K562 (cell line): ENCODE measurements around the gene MTRF1L. TPM values are rescaled to one million over a fixed set of nuclear protein-coding genes. Genes with fewer than 3 reads are reported as not detected.

ENCODE experiments used
- CBFA2T3 ChIP-seq: fragments of 450-650 bp; IDR thresholded peaks from 2 replicates; pipeline ENCODE4 v1.6.1; 2017
- GTF2A2 ChIP-seq: IDR thresholded peaks from 2 replicates; pipeline ENCODE4 v1.6.1; 2016; ENCODE audit warnings: mild to moderate bottlenecking, missing genetic modification characterization, missing compliant biosample characterization
- JUND ChIP-seq, 2 experiments: IDR thresholded peaks; 2 replicates in 1 of 2; 3 replicates in 1 of 2; pipeline ENCODE4 v1.6.1; 2011; ENCODE audit warnings: borderline replicate concordance in 2 of 2, low read depth in 2 of 2, low read length in 2 of 2, improper control_type of control experiment in 1 of 2, missing biosample characterization in 1 of 2, missing genetic modification characterization in 1 of 2, missing genetic modification reagents in 1 of 2
- LCOR ChIP-seq: sonication (generic); formaldehyde crosslinking; IDR thresholded peaks from 2 replicates; pipeline ENCODE4 v1.8.0; 2022; ENCODE audit warnings: mild to moderate bottlenecking, missing genetic modification reagents
- MYC ChIP-seq, 2 experiments: fragments of 250-450 bp in 1 of 2; sonication (Bioruptor Pico) in 1 of 2; IDR thresholded peaks; 2 replicates each; pipeline versions ENCODE4 v1.5.1 to v1.6.1; 2012 to 2021; ENCODE audit warnings: low read depth in 2 of 2, borderline replicate concordance in 1 of 2, improper control_type of control experiment in 1 of 2, low read length in 1 of 2, mild to moderate bottlenecking in 1 of 2, moderate library complexity in 1 of 2
- NEUROD1 ChIP-seq: fragments of 150-350 bp; IDR thresholded peaks from 2 replicates; pipeline ENCODE4 v1.6.1; 2014; ENCODE audit warnings: borderline replicate concordance, low read length, low read depth; ENCODE audit not compliant: partially characterized antibody
- NFXL1 ChIP-seq: fragments of 450-650 bp; formaldehyde crosslinking; IDR thresholded peaks from 2 replicates; pipeline ENCODE4 v1.4.0; 2021; ENCODE audit warnings: mild to moderate bottlenecking
- NUFIP1 ChIP-seq: fragments of 450-650 bp; IDR thresholded peaks from 2 replicates; pipeline ENCODE4 v1.6.1; 2018; ENCODE audit not compliant: partially characterized antibody
- PRMT5 ChIP-seq: sonication (generic); formaldehyde crosslinking; IDR thresholded peaks from 2 replicates; pipeline ENCODE4 v1.5.0; 2020; ENCODE audit warnings: missing genetic modification reagents
- RBM22 ChIP-seq: fragments of 200-400 bp; formaldehyde crosslinking; IDR thresholded peaks from 2 replicates; pipeline ENCODE4 v1.6.1; 2018; ENCODE audit warnings: low read length, low read depth; ENCODE audit not compliant: poor library complexity, severe bottlenecking
- RNF2 ChIP-seq: sonication (generic); IDR thresholded peaks from 2 replicates; pipeline ENCODE4 v1.6.1; 2016
- TOE1 ChIP-seq, 2 experiments: fragments of 450-650 bp in 1 of 2; sonication (generic) in 1 of 2; formaldehyde crosslinking in 1 of 2; IDR thresholded peaks; 2 replicates each; pipeline versions ENCODE4 v1.7.1 to v1.8.0; 2016 to 2022; ENCODE audit warnings: borderline replicate concordance in 2 of 2, mild to moderate bottlenecking in 2 of 2, antibody characterized with exemption in 1 of 2, inconsistent platforms in 1 of 2, low read depth in 1 of 2, missing genetic modification reagents in 1 of 2, moderate library complexity in 1 of 2
- ZNF133 ChIP-seq: fragments of 250-450 bp; sonication (Bioruptor Pico); IDR thresholded peaks from 2 replicates; pipeline ENCODE4 v1.4.0; 2020; ENCODE audit warnings: mild to moderate bottlenecking
- ZNF764 ChIP-seq: fragments of 250-450 bp; sonication (Bioruptor Pico); IDR thresholded peaks from 2 replicates; pipeline ENCODE4 v1.4.0; 2020; ENCODE audit warnings: low read depth, mild to moderate bottlenecking, moderate library complexity
- polyA plus RNA-seq, 8 experiments: library from polyadenylated mRNA; depleted of rRNA in 4 of 8; stranded (reverse) in 5 of 8; unstranded in 3 of 8; fragments of >200 nt; fragmentation: Nextera tagmentation in 2 of 8; fragmentation: Illumina TruSeq in 1 of 8; extraction: Ambion mirVana in 2 of 8; extraction: Trizol in 1 of 8; gene quantifications; 2 replicates each; pipeline versions ENCODE4 v1.2.1 to v1.2.3, GENCODE V29; 2011 to 2014; ENCODE audit warnings: inconsistent platforms in 1 of 8, missing spikeins in 1 of 8
- total RNA-seq, 7 experiments: library from RNA; depleted of rRNA in 6 of 7; stranded (reverse); fragments of >200 nt in 6 of 7; fragmentation: Illumina TruSeq in 2 of 7; extraction: Trizol in 2 of 7; gene quantifications; 2 replicates each; pipeline versions ENCODE4 v1.2.1 to v1.2.3, GENCODE V29; 2011 to 2021; ENCODE audit warnings: low replicate concordance in 1 of 7
- TF ChIP-seq, protein P1 (sequence below): fragments of 450-650 bp; IDR thresholded peaks from 2 replicates; pipeline ENCODE4 v1.6.1; 2016; ENCODE audit warnings: antibody characterized with exemption
- TF ChIP-seq, protein P2 (sequence below): fragments of 250-450 bp; sonication (Bioruptor Pico); IDR thresholded peaks from 2 replicates; pipeline ENCODE4 v1.5.1; 2021; ENCODE audit warnings: mild to moderate bottlenecking
- TF ChIP-seq, protein P3 (sequence below): fragments of 250-450 bp; sonication (Bioruptor Pico); IDR thresholded peaks from 2 replicates; pipeline ENCODE4 v1.8.0; 2022; ENCODE audit warnings: inconsistent platforms
- TF ChIP-seq, protein P4 (sequence below), 3 experiments: IDR thresholded peaks in 2 of 3; conservative IDR thresholded peaks in 1 of 3; 2 replicates each; pipeline ENCODE4 v1.5.1; 2011 to 2012; ENCODE audit warnings: low read length in 3 of 3, mild to moderate bottlenecking in 3 of 3, control low read depth in 2 of 3, improper control_type of control experiment in 1 of 3, inconsistent platforms in 1 of 3, low read depth in 1 of 3, mixed read lengths in 1 of 3, moderate library complexity in 1 of 3; ENCODE audit not compliant: insufficient read depth in 2 of 3

Gene MTRF1L
- total and polyA plus RNA-seq, 9 of the 15 experiments (the other 6 are each of a cell fraction or from before 2014, with no cell fraction given) = 10.7 to 34.0 (median 30.2) TPM

DNA sequence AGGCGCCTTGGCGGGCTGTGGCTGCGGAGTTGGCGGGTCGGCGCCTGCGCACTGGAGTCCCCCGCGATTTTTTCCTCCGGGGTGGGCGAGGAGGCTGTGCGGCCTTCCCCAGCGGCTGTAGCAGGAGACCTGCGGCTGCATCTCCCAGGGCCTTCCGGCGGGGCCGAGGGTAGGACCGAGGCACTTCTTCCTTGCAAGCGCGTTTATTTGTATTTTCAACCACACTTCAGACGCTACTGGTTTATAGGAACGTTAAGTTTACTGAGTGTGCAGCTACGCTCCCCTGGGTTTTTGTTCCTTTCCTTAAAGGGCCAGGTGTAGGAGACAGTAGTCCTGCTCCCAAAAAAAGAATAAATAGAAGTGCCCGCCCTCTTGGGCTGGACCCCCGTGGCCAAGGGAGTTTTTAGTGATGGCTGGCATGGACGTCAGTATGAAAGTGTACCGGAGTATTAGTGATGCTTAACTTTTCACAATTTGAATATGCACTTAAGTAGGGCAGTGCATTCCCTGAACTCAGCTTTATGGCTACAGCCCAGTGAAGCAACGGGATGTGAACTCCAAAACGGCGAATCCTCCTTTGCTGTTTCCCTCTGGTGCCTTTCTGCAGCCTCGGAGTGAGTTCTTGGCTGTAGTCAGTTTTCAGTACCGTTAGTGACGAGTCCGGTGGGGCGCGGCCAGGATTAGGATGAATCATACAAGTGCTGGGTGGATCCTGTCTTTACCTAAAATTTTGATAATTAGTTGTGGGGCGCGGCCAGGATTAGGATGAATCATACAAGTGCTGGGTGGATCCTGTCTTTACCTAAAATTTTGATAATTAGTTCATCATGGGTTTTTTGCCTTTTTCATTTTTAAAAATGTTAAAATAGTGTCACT is 18.6 kb downstream of the MTRF1L start (continued):
- TF ChIP-seq, protein P1, sequence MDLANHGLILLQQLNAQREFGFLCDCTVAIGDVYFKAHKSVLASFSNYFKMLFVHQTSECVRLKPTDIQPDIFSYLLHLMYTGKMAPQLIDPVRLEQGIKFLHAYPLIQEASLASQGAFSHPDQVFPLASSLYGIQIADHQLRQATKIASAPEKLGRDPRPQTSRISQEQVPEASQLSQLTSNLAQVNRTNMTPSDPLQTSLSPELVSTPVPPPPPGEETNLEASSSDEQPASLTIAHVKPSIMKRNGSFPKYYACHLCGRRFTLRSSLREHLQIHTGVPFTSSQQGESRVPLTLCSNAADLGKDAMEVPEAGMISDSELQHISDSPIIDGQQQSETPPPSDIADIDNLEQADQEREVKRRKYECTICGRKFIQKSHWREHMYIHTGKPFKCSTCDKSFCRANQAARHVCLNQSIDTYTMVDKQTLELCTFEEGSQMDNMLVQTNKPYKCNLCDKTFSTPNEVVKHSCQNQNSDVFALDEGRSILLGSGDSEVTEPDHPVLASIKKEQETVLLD = peak; percentile 98; the same call in 1 of the 2 replicates
- peak; percentile 11 for TF ChIP-seq NEUROD1
- 0 out of 2 replicates have a peak, but pooled peaks have one; percentile 15 for TF ChIP-seq CBFA2T3
- TF ChIP-seq RNF2 = peak; percentile 42; the same call in 1 of the 2 replicates
- peak; percentile 9 for TF ChIP-seq RBM22
- TF ChIP-seq NUFIP1 = peak; percentile 71
- no peak for TF ChIP-seq PRMT5 (CRISPR knock-in tag)
- TF ChIP-seq, protein P2, sequence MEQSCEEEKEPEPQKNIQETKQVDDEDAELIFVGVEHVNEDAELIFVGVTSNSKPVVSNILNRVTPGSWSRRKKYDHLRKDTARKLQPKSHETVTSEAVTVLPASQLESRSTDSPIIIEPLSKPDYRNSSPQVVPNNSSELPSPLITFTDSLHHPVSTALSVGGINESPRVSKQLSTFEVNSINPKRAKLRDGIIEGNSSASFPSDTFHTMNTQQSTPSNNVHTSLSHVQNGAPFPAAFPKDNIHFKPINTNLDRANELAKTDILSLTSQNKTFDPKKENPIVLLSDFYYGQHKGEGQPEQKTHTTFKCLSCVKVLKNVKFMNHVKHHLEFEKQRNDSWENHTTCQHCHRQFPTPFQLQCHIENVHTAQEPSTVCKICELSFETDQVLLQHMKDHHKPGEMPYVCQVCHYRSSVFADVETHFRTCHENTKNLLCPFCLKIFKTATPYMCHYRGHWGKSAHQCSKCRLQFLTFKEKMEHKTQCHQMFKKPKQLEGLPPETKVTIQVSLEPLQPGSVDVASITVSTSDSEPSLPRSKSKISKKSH (CRISPR knock-in tag) = no peak
- 0 out of 2 replicates have a peak, but pooled peaks have one; percentile 16 for TF ChIP-seq ZNF764
- peak; percentile 92 for TF ChIP-seq JUND (IDR thresholded peaks at IDR 0.05; ENCODE audit: borderline replicate concordance, low read depth, low read length)
- peak; percentile 79; the same call in 2 of the 3 replicates for TF ChIP-seq JUND (tag; IDR thresholded peaks at IDR 0.05; ENCODE audit: borderline replicate concordance, low read depth, low read length)
- TF ChIP-seq LCOR (CRISPR knock-in tag) = peak; percentile 89
- TF ChIP-seq, protein P3, sequence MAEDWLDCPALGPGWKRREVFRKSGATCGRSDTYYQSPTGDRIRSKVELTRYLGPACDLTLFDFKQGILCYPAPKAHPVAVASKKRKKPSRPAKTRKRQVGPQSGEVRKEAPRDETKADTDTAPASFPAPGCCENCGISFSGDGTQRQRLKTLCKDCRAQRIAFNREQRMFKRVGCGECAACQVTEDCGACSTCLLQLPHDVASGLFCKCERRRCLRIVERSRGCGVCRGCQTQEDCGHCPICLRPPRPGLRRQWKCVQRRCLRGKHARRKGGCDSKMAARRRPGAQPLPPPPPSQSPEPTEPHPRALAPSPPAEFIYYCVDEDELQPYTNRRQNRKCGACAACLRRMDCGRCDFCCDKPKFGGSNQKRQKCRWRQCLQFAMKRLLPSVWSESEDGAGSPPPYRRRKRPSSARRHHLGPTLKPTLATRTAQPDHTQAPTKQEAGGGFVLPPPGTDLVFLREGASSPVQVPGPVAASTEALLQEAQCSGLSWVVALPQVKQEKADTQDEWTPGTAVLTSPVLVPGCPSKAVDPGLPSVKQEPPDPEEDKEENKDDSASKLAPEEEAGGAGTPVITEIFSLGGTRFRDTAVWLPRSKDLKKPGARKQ (CRISPR knock-in tag) = no peak
- TF ChIP-seq MYC (IDR thresholded peaks at IDR 0.05; ENCODE audit: low read depth, low read length) = no peak
- no peak for TF ChIP-seq MYC (CRISPR knock-in tag; IDR thresholded peaks at IDR 0.05; ENCODE audit: borderline replicate concordance, low read depth)
- TF ChIP-seq NFXL1 (CRISPR knock-in tag) = 0 out of 2 replicates have a peak, but pooled peaks have one; percentile 31
- no peak for TF ChIP-seq GTF2A2 (tag)
- peak; percentile 40; the same call in 1 of the 2 replicates for TF ChIP-seq TOE1 (IDR thresholded peaks at IDR 0.05; ENCODE audit: borderline replicate concordance)
- TF ChIP-seq TOE1 (CRISPR knock-in tag; IDR thresholded peaks at IDR 0.05; ENCODE audit: borderline replicate concordance, low read depth) = no peak
- TF ChIP-seq ZNF133 (CRISPR knock-in tag) = no peak
- TF ChIP-seq, protein P4, sequence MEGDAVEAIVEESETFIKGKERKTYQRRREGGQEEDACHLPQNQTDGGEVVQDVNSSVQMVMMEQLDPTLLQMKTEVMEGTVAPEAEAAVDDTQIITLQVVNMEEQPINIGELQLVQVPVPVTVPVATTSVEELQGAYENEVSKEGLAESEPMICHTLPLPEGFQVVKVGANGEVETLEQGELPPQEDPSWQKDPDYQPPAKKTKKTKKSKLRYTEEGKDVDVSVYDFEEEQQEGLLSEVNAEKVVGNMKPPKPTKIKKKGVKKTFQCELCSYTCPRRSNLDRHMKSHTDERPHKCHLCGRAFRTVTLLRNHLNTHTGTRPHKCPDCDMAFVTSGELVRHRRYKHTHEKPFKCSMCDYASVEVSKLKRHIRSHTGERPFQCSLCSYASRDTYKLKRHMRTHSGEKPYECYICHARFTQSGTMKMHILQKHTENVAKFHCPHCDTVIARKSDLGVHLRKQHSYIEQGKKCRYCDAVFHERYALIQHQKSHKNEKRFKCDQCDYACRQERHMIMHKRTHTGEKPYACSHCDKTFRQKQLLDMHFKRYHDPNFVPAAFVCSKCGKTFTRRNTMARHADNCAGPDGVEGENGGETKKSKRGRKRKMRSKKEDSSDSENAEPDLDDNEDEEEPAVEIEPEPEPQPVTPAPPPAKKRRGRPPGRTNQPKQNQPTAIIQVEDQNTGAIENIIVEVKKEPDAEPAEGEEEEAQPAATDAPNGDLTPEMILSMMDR (IDR thresholded peaks at IDR 0.05 in 2 of 3, conservative IDR thresholded peaks at IDR 0.05 in 1 of 3; ENCODE audit: insufficient read depth in 2 of 3, low read depth in 1 of 3, low read length in 3 of 3) = 0 out of 6 replicates have a peak, but pooled peaks of 1 of the 3 experiments have one; percentile 1
